ENCODE data around the gene ARIH2. TPM values are rescaled to one million over a fixed set of nuclear protein-coding genes. Genes with fewer than 3 reads are reported as not detected.

The ARIH2 gene
- total RNA-seq, 1 donor from 2014 or later: 88.1 TPM

GRCh38 chr3:48952510-48953118 is 34.0 kb downstream of the ARIH2 start:
- Histone ChIP-seq H3K36me3 (peaks cover 30% of the 10 kb centered on the region), H3K27me3 (no peaks in the 10 kb centered on the region), H3K4me1 (no peaks in the 10 kb centered on the region), H3K4me3 (no peak overlapping the region), H3K9me3 (no peaks in the 10 kb centered on the region), H3K27ac (no peak overlapping the region)
- no peak for DNase-seq
- peak; percentile 73 for ATAC-seq
- intact Hi-C loops (cut with DNase I): no loop called here
- TF ChIP-seq CTCF (IDR thresholded peaks at IDR 0.05): peak; percentile 34

GRCh38 chr3:48957006-48957705 is 38.5 kb downstream of the ARIH2 start:
- Histone ChIP-seq H3K4me3 (no peak overlapping the region), H3K27me3 (no peaks in the 10 kb centered on the region), H3K27ac (no peak overlapping the region), H3K9me3 (no peaks in the 10 kb centered on the region), H3K4me1 (no peaks in the 10 kb centered on the region), H3K36me3 (peaks cover 50% of the 10 kb centered on the region)
- intact Hi-C loops (cut with DNase I): no loop called here
- TF ChIP-seq CTCF (IDR thresholded peaks at IDR 0.05): no peak
- DNase-seq (no peak), ATAC-seq (no peak)

- Histone ChIP-seq H3K4me1 (no peaks in the 10 kb centered on the region), H3K27me3 (no peaks in the 10 kb centered on the region), H3K36me3 (peaks cover 60% of the 10 kb centered on the region), H3K4me3 (no peak overlapping the region), H3K27ac (no peak overlapping the region), H3K9me3 (no peaks in the 10 kb centered on the region)
- ATAC-seq (no peak), DNase-seq (no peak)
- intact Hi-C loops (cut with DNase I): no loop called here
- no peak for TF ChIP-seq CTCF (IDR thresholded peaks at IDR 0.05)
Measured at GRCh38 chr3:48960841-48961413, 42.3 kb downstream of the ARIH2 start.

- no peak for DNase-seq
- peaks cover 71% of the 10 kb centered on the region for H3K36me3 ChIP-seq
- no peak for TF ChIP-seq CTCF (IDR thresholded peaks at IDR 0.05)
Measured at GRCh38 chr3:48962340-48962739, 43.7 kb downstream of the ARIH2 start.

GRCh38 chr3:48962939-48963338 is 44.3 kb downstream of the ARIH2 start:
- intact Hi-C loops (cut with DNase I): no loop called here
- Histone ChIP-seq H3K27ac (no peak overlapping the region), H3K27me3 (no peaks in the 10 kb centered on the region), H3K36me3 (peaks cover 71% of the 10 kb centered on the region), H3K4me3 (no peak overlapping the region), H3K9me3 (no peaks in the 10 kb centered on the region), H3K4me1 (no peaks in the 10 kb centered on the region)
- no peak for DNase-seq
- no peak for TF ChIP-seq CTCF (IDR thresholded peaks at IDR 0.05)
- no peak for ATAC-seq

More at GRCh38 chr3:48962340-48962739, 43.7 kb downstream of the ARIH2 start:
- intact Hi-C loops (cut with DNase I): no loop called here
- no peak overlapping the region for H3K4me3 ChIP-seq
- no peaks in the 10 kb centered on the region for H3K27me3 ChIP-seq
- H3K27ac ChIP-seq: no peak overlapping the region
- no peak for ATAC-seq
- H3K9me3 ChIP-seq: no peaks in the 10 kb centered on the region
- H3K4me1 ChIP-seq: no peaks in the 10 kb centered on the region

Data from upper lobe of right lung (tissue), 1 donor.